ENCODE data around the gene ATP11A. TPM values are rescaled to one million over a fixed set of nuclear protein-coding genes. Genes with fewer than 3 reads are reported as not detected.

Gene ATP11A
- total and polyA plus RNA-seq, 10 of the 15 experiments (the other 5 are each of a cell fraction or from before 2014, with no cell fraction given), result 1.4 to 69.6 (median 14.4) TPM

GRCh38 chr13:112831801-112832200 lies 142.0 kb downstream of the ATP11A start:
- Histone ChIP-seq H2AFZ (ENCODE audit: control insufficient read depth, low read depth, low read length) (no peak overlapping the region), H3K27ac (ENCODE audit: control insufficient read depth, insufficient read depth) (no peak overlapping the region), H3K9ac (ENCODE audit: control insufficient read depth, insufficient read depth, low read length) (no peak overlapping the region), H4K20me1 (ENCODE audit: control insufficient read depth, insufficient read depth) (no peaks in the 10 kb centered on the region), H3K36me3 (ENCODE audit: control insufficient read depth in 2 of 2, insufficient read depth in 2 of 2, low read length in 1 of 2) (peaks cover 13 to 24% of the 10 kb centered on the region in 2 experiments), H3K27me3 (replicated peaks in 1 of 2; ENCODE audit: control insufficient read depth in 2 of 2, insufficient read depth in 2 of 2, low read length in 1 of 2) (no peaks in the 10 kb centered on the region), H3K79me2 (ENCODE audit: control insufficient read depth, insufficient read depth, low read length) (no peaks in the 10 kb centered on the region), H3K4me3 (no peak overlapping the region), H3K9me3 (replicated peaks; ENCODE audit: control insufficient read depth, insufficient read depth, low read length) (no peaks in the 10 kb centered on the region), H3K4me2 (ENCODE audit: control insufficient read depth, insufficient read depth) (no peak overlapping the region), H3K4me1 (ENCODE audit: control insufficient read depth, insufficient read depth, low read length) (peaks cover 9% of the 10 kb centered on the region)
- ChIA-PET SMC1A (ENCODE audit: uncharacterized antibody, unreplicated experiment) (no interaction called here), RAD21 (ENCODE audit: unreplicated experiment) (no interaction called here), POLR2A (no interaction called here), CTCF (no interaction called here)
- in situ Hi-C loops (cut with MboI) (no loop called here), intact Hi-C loops (cut with micrococcal nuclease; ENCODE audit: unreplicated experiment) (no loop called here)
- TF ChIP-seq, protein P1, sequence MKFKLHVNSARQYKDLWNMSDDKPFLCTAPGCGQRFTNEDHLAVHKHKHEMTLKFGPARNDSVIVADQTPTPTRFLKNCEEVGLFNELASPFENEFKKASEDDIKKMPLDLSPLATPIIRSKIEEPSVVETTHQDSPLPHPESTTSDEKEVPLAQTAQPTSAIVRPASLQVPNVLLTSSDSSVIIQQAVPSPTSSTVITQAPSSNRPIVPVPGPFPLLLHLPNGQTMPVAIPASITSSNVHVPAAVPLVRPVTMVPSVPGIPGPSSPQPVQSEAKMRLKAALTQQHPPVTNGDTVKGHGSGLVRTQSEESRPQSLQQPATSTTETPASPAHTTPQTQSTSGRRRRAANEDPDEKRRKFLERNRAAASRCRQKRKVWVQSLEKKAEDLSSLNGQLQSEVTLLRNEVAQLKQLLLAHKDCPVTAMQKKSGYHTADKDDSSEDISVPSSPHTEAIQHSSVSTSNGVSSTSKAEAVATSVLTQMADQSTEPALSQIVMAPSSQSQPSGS (IDR thresholded peaks at IDR 0.05; ENCODE audit: low read length), result no peak
- FAIRE-seq, result no peak
- 97% methylated on average over 13 of the region's 13 CpGs for WGBS (ENCODE audit: insufficient coverage, insufficient replicate concordance, low lambda C conversion rate, missing lambda C conversion rate)
- no TSS peak for BruUV-seq (replicated peaks)
- ATAC-seq, result no peak
- DNase-seq (ENCODE audit: low read depth, low spot score), result no peak

DNA sequence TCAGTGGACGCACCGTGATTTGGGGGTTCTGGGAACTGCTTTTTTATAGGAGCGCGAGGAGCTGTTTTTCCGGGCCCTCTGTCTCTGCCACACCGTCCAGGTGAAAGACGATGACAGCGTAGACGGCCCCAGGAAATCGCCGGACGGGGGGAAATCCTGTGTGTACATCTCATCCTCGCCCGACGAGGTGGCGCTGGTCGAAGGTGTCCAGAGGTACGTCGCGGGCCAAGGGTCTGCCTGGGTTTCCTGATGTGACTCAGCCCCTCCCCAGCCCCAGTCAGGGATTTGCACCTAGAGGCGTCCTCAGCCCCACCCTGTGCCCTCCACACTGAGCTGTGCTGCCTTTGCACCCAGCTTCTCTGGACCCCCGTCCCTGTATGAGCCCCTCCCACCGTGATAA lies 143.0 kb downstream of the ATP11A start:
- Histone ChIP-seq H3K79me2 (ENCODE audit: control insufficient read depth, insufficient read depth, low read length) (no peaks in the 10 kb centered on the region), H2AFZ (ENCODE audit: control insufficient read depth, low read depth, low read length) (no peak overlapping the region), H4K20me1 (ENCODE audit: control insufficient read depth, insufficient read depth) (no peaks in the 10 kb centered on the region), H3K9ac (ENCODE audit: control insufficient read depth, insufficient read depth, low read length) (no peak overlapping the region), H3K27ac (ENCODE audit: control insufficient read depth, insufficient read depth) (no peak overlapping the region), H3K4me2 (ENCODE audit: control insufficient read depth, insufficient read depth) (no peak overlapping the region), H3K27me3 (replicated peaks in 1 of 2; ENCODE audit: control insufficient read depth in 2 of 2, insufficient read depth in 2 of 2, low read length in 1 of 2) (no peaks in the 10 kb centered on the region), H3K4me3 (no peak overlapping the region), H3K9me3 (replicated peaks; ENCODE audit: control insufficient read depth, insufficient read depth, low read length) (no peaks in the 10 kb centered on the region), H3K36me3 (ENCODE audit: control insufficient read depth in 2 of 2, insufficient read depth in 2 of 2, low read length in 1 of 2) (peaks cover 17 to 25% of the 10 kb centered on the region in 2 experiments), H3K4me1 (ENCODE audit: control insufficient read depth, insufficient read depth, low read length) (peaks cover 7% of the 10 kb centered on the region)
- FAIRE-seq, result no peak
- BruUV-seq (replicated peaks), result no TSS peak
- ChIA-PET POLR2A (no interaction called here), CTCF (no interaction called here), SMC1A (ENCODE audit: uncharacterized antibody, unreplicated experiment) (no interaction called here), RAD21 (ENCODE audit: unreplicated experiment) (no interaction called here)
- 97% methylated on average over 22 of the region's 23 CpGs for whole genome bisulfite sequencing (ENCODE audit: insufficient coverage, insufficient replicate concordance, low lambda C conversion rate, missing lambda C conversion rate)
- intact Hi-C loops (cut with micrococcal nuclease; ENCODE audit: unreplicated experiment), result no loop called here
- no peak for DNase-seq (ENCODE audit: low read depth, low spot score)
- no peak for ATAC-seq
- TF ChIP-seq ASH2L (IDR thresholded peaks at IDR 0.05; ENCODE audit: borderline replicate concordance, low read depth) (no peak), NKRF (conservative IDR thresholded peaks at IDR 0.05) (no peak), MXI1 (IDR thresholded peaks at IDR 0.05; ENCODE audit: low read depth, low read length) (no peak), RCOR1 (conservative IDR thresholded peaks at IDR 0.05; ENCODE audit: low read depth, low read length) (no peak), PAX5 (IDR thresholded peaks at IDR 0.05; ENCODE audit: borderline replicate concordance, low read depth, low read length) (no peak), TCF7 (IDR thresholded peaks at IDR 0.05; ENCODE audit: borderline replicate concordance) (no peak)
- in situ Hi-C loops (cut with MboI), result no loop called here

Data from GM12878 (cell line).